Measurements from ENCODE around the gene KPTN.

Gene KPTN

DNA sequence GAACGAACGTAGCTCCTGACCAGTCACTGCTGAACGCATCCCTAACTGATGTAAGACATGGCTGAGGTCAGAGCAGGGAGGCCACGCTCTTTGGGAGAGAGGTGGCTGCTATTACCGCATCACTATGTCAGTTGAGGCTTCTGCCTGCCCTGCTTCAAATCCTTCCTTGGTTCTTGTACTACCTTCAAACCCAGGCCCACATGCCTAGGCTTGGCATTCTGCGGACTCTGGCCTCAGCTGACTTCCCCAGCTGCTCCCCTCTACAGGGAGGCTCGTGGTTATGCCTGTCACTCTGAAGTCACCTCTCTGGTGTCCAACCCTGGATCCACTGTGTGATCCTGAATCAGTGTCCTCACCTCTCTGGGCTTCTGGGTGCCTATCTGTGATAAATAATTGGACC, 49.9 kb downstream of the KPTN start:
- DNase-seq (ENCODE audit: low spot score), result no peak

GRCh38 chr19:47433121-47433520, 50.9 kb downstream of the KPTN start:
- peak; percentile 27 for DNase-seq (ENCODE audit: low spot score)

- no peak for DNase-seq (ENCODE audit: low spot score)
These were observed 51.5 kb downstream of the KPTN start for GRCh38 chr19:47432499-47432898.

- no peak for DNase-seq (ENCODE audit: low spot score)
These were observed 51.9 kb downstream of the KPTN start for GRCh38 chr19:47432091-47432490.

- no peak for DNase-seq (ENCODE audit: low spot score)
These were observed 53.8 kb downstream of the KPTN start for GRCh38 chr19:47430041-47430802.

- DNase-seq (ENCODE audit: low spot score), result no peak
These were observed 54.8 kb downstream of the KPTN start for GRCh38 chr19:47429140-47429793.

- DNase-seq (ENCODE audit: low spot score), result peak; percentile 91
These were observed 55.7 kb downstream of the KPTN start for GRCh38 chr19:47428177-47428894.

- DNase-seq (ENCODE audit: low spot score), result peak; percentile 82
These were observed 56.5 kb downstream of the KPTN start for GRCh38 chr19:47427241-47428176.

Measured in germinal center (tissue), 1 donor.